Effector memory CD4-positive, alpha-beta T cell (primary cell): ENCODE results near the gene GPR107.
A peak's percentile ranks its signal among the peaks of the same experiment; 100 is the strongest.
"Not testable (repeated sequence)": the region's sequence is repeated elsewhere in the genome, so short reads cannot be mapped to it uniquely, and the experiment has no call there.

Source experiments
- DNase-seq, 3 donors: peaks; one replicate each; pipeline ENCODE4 v3.0.0-alpha.2; 2020
- H3K27ac ChIP-seq: 2 replicates; pipeline ENCODE4 v1.7.0; 2013; ENCODE audit warnings: mild to moderate bottlenecking, low read length, moderate library complexity; ENCODE audit not compliant: insufficient read depth, poor library complexity, severe bottlenecking
- H3K27me3 ChIP-seq: replicated peaks from 2 replicates; pipeline ENCODE4 v1.7.0; 2013; ENCODE audit warnings: mild to moderate bottlenecking, low read length; ENCODE audit not compliant: insufficient read depth, control insufficient read depth, poor library complexity, severe bottlenecking
- H3K36me3 ChIP-seq: 2 replicates; pipeline ENCODE4 v1.7.0; 2013; ENCODE audit warnings: mild to moderate bottlenecking, low read length, moderate library complexity; ENCODE audit not compliant: control insufficient read depth, insufficient read depth
- H3K4me1 ChIP-seq: 2 replicates; pipeline ENCODE4 v1.7.0; 2013; ENCODE audit warnings: low read length, mild to moderate bottlenecking; ENCODE audit not compliant: control insufficient read depth, insufficient read depth, poor library complexity, severe bottlenecking
- H3K4me3 ChIP-seq: 2 replicates; pipeline ENCODE4 v1.7.0; 2013; ENCODE audit warnings: low read length, low read depth, mild to moderate bottlenecking; ENCODE audit not compliant: insufficient read depth, poor library complexity, severe bottlenecking
- H3K9me3 ChIP-seq: 2 replicates; pipeline ENCODE4 v1.7.0; 2013; ENCODE audit warnings: mild to moderate bottlenecking, low read length, moderate library complexity; ENCODE audit not compliant: control insufficient read depth
- total RNA-seq, 3 donors: gene quantifications; one replicate each; lab custom pipeline; 2026; lab: John Stamatoyannopoulos, UW

GPR107 gene
- 52.2 to 105 (median 63.3) reads per million in 3 donors for total RNA-seq

DNA sequence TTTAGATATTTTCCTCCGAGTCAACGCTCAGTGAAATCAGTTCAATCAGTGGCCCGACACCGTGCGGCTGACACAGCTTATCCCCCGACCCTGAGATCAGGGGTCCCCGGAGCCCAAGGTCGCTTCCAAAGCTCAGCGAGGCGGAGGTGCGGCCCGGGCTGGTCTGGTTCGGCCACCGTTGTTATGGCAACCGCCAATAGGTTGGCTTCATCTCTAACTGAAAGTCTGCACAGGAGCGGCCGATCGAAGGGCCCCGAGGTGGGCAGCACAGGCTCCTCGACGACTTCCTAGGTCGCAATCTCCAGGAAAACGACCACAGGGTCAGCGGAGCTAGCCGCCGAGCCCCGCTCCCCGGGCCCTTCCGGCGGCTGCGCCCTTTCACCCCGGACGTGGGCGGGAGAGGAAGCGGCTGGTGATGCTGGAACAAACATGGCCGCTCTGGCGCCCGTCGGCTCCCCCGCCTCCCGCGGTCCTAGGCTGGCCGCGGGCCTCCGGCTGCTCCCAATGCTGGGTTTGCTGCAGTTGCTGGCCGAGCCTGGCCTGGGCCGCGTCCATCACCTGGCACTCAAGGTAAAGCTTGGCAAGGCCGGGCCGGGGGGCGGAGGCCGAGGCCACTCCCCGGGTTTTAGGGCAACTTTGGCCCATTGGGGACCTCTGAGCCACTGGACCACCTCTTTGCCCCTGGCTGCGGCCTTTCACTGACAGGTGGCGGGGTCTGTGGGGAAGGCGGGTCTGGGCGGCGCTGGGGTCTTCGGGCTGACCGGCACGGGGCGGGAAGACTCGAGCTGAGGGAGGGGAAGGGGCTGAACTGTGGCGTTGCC is at the start of gene GPR107:
GPR107 (plus strand) TSS at position 403 of the 821 bp plus-strand sequence; CDS start at position 430, 27 bp downstream.
- Histone ChIP-seq H3K4me3 (peak within 1 kb of the TSS; percentile 96), H3K9me3 (no peaks in the 10 kb centered on the region), H3K4me1 (peaks cover 7% of the 10 kb centered on the region), H3K27ac (peak within 1 kb of the TSS; percentile 96), H3K36me3 (no peaks in the 10 kb centered on the region), H3K27me3 (no peaks in the 10 kb centered on the region)
- peak; percentile 58 to 70 (median 61) for DNase-seq

GRCh38 chr9:130003943-130004552 is 49.7 kb upstream of the GPR107 start:
- H3K9me3 ChIP-seq: no peaks in the 10 kb centered on the region
- peaks cover 34% of the 10 kb centered on the region for H3K4me1 ChIP-seq
- DNase-seq: no peak
- H3K27me3 ChIP-seq: no peaks in the 10 kb centered on the region
- peak overlapping the region; percentile 11 for H3K27ac ChIP-seq
- peaks cover 9% of the 10 kb centered on the region for H3K36me3 ChIP-seq
- no peak overlapping the region for H3K4me3 ChIP-seq

DNA sequence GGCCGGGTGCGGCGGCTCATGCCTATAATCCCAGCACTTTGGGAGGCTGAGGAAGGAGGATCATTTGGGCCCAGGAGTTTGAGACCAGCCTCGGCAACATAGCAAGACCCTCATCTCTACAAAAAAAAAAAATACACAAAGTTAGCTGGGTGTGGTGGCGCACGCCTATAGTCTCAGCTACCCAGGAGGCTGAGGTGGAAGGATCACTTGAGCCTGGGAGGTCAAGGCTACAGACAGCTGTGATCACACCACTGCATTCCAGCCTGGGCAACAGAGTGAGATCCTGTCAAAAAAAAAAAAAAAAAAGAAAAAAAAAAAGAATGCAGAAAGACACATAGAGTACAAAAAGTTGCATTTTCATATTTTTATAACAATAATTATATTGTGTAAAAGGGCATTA is 46.8 kb upstream of the GPR107 start:
- not testable (repeated sequence) for H3K36me3 ChIP-seq, H3K9me3 ChIP-seq, H3K27me3 ChIP-seq, H3K4me3 ChIP-seq, DNase-seq
- peaks cover 32% of the 10 kb centered on the region for H3K4me1 ChIP-seq
- peak overlapping the region; percentile 87 for H3K27ac ChIP-seq

GRCh38 chr9:130008538-130008937 is 45.2 kb upstream of the GPR107 start:
- H3K27me3 ChIP-seq: no peaks in the 10 kb centered on the region
- no peaks in the 10 kb centered on the region for H3K36me3 ChIP-seq
- H3K4me3 ChIP-seq: no peak overlapping the region
- peaks cover 29% of the 10 kb centered on the region for H3K4me1 ChIP-seq
- no peak for DNase-seq
- peak overlapping the region; percentile 87 for H3K27ac ChIP-seq
- no peaks in the 10 kb centered on the region for H3K9me3 ChIP-seq

GRCh38 chr9:130009546-130009945 is 44.2 kb upstream of the GPR107 start:
- H3K4me3 ChIP-seq, H3K9me3 ChIP-seq, H3K36me3 ChIP-seq, DNase-seq, H3K27me3 ChIP-seq: not testable (repeated sequence)
- Histone ChIP-seq H3K27ac (peak overlapping the region; percentile 87), H3K4me1 (peaks cover 29% of the 10 kb centered on the region)

- Histone ChIP-seq H3K27ac (peak overlapping the region; percentile 87), H3K4me3 (no peak overlapping the region), H3K9me3 (no peaks in the 10 kb centered on the region), H3K4me1 (peaks cover 29% of the 10 kb centered on the region), H3K27me3 (no peaks in the 10 kb centered on the region), H3K36me3 (no peaks in the 10 kb centered on the region)
- peak; percentile 56 to 66 (median 62) for DNase-seq
These were observed 43.3 kb upstream of the GPR107 start for GRCh38 chr9:130010151-130010988.

DNA sequence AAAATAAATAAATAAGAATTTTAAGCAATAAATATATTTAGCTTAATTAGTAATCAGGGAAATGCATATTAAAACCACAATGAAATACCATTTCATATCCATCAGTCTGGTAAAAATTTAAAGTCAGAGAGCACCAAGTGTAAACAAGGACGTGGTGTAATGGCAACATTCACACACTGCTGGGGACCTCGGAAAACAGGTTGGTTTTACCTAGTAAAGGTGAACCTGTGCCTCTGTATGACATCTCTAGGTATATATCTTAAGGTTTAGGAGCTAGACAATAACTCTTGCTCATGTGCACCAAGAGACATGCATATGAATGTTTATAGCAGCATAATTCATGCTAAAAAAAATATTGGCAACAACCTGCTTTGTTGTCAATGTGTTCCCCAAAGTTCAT is 40.4 kb upstream of the GPR107 start:
- Histone ChIP-seq H3K27me3 (no peaks in the 10 kb centered on the region), H3K9me3 (peaks cover 5% of the 10 kb centered on the region), H3K4me3 (no peak overlapping the region), H3K36me3 (peaks cover 10% of the 10 kb centered on the region), H3K27ac (peak overlapping the region; percentile 14), H3K4me1 (peaks cover 12% of the 10 kb centered on the region)
- no peak for DNase-seq

GRCh38 chr9:130015353-130016019 is 38.2 kb upstream of the GPR107 start:
- peak overlapping the region; percentile 33 for H3K27ac ChIP-seq
- H3K4me3 ChIP-seq: no peak overlapping the region
- H3K27me3 ChIP-seq: no peaks in the 10 kb centered on the region
- H3K4me1 ChIP-seq: peaks cover 6% of the 10 kb centered on the region
- peaks cover 5% of the 10 kb centered on the region for H3K9me3 ChIP-seq
- H3K36me3 ChIP-seq: peaks cover 10% of the 10 kb centered on the region
- DNase-seq: no peak

DNA sequence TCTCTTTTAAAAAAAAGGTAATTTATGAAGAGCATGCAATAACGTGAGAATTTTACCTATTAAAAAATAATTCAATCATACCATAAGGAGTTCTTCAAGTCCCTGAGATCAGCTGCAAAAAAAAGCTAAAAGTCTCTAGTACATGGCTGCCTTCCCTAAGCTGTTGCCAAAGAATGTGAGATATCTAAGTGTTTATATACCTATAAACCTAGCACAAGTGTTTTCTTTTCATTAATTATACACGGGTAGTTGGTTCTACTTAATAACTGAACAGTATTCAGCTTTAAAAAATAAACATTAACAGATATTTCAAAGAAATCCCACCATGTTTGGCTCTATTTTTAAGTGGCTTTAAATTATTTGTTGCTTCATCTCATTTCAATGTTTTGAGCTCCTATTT is 36.6 kb upstream of the GPR107 start:
- DNase-seq: no peak
- no peaks in the 10 kb centered on the region for H3K27me3 ChIP-seq
- H3K27ac ChIP-seq: peak overlapping the region; percentile 33
- H3K9me3 ChIP-seq: peaks cover 5% of the 10 kb centered on the region
- H3K36me3 ChIP-seq: peaks cover 10% of the 10 kb centered on the region
- no peak overlapping the region for H3K4me3 ChIP-seq
- peaks cover 12% of the 10 kb centered on the region for H3K4me1 ChIP-seq
